SK-N-SH treated with all-trans-retinoic acid at 6 μM for 48 hours (cell line): ENCODE measurements around the gene DPY19L3.
"Not testable (repeated sequence)": the region's sequence is repeated elsewhere in the genome, so short reads cannot be mapped to it uniquely, and the experiment has no call there.

ENCODE experiments used
- ATAC-seq: fragments of 200-7000 bp; cut with Tn5 transposase; 3 replicates; pipeline ENCODE4 v1.9.1; 2020; ENCODE audit warnings: mild to moderate bottlenecking, moderate library complexity
- ARNTL ChIP-seq: fragments of 450-650 bp; formaldehyde crosslinking; IDR thresholded peaks from 2 replicates; pipeline ENCODE4 v1.5.0; 2020; ENCODE audit warnings: low read depth, mild to moderate bottlenecking, moderate library complexity, borderline replicate concordance
- BACH2 ChIP-seq: fragments of 250-450 bp; sonication (Bioruptor Pico); IDR thresholded peaks from 2 replicates; pipeline ENCODE4 v1.9.0; 2021; ENCODE audit warnings: mild to moderate bottlenecking, borderline replicate concordance
- CSDC2 ChIP-seq: fragments of 250-450 bp; sonication (Bioruptor Pico); IDR thresholded peaks from 2 replicates; pipeline ENCODE4 v1.5.0; 2020; ENCODE audit warnings: mild to moderate bottlenecking, moderate library complexity
- ESRRG ChIP-seq: fragments of 250-450 bp; sonication (Bioruptor Pico); IDR thresholded peaks from 2 replicates; pipeline ENCODE4 v1.6.1; 2021; ENCODE audit warnings: mild to moderate bottlenecking
- GLIS3 ChIP-seq: fragments of 250-450 bp; sonication (Bioruptor Pico); IDR thresholded peaks from 2 replicates; pipeline ENCODE4 v1.5.0; 2020; ENCODE audit warnings: mild to moderate bottlenecking, moderate library complexity
- ISL1 ChIP-seq: fragments of 250-450 bp; sonication (Bioruptor Pico); IDR thresholded peaks from 2 replicates; pipeline ENCODE4 v2.1.2; 2022; ENCODE audit warnings: mild to moderate bottlenecking, moderate library complexity
- OSR1 ChIP-seq: fragments of 250-450 bp; sonication (Bioruptor Pico); IDR thresholded peaks from 2 replicates; pipeline ENCODE4 v1.8.0; 2022; ENCODE audit warnings: moderate library complexity, mild to moderate bottlenecking, inconsistent platforms
- PATZ1 ChIP-seq: fragments of 250-450 bp; sonication (Bioruptor Pico); IDR thresholded peaks from 2 replicates; pipeline ENCODE4 v1.8.0; 2020; ENCODE audit warnings: mild to moderate bottlenecking, moderate library complexity, borderline replicate concordance
- POU6F1 ChIP-seq: fragments of 250-450 bp; sonication (Bioruptor Pico); IDR thresholded peaks from 2 replicates; pipeline ENCODE4 v1.8.0; 2021; ENCODE audit warnings: low read depth, mild to moderate bottlenecking, moderate library complexity, borderline replicate concordance
- PPARA ChIP-seq: fragments of 250-450 bp; sonication (Bioruptor Pico); IDR thresholded peaks from 2 replicates; pipeline ENCODE4 v1.5.0; 2020; ENCODE audit warnings: mild to moderate bottlenecking, borderline replicate concordance
- RARB ChIP-seq: fragments of 250-450 bp; sonication (Bioruptor Pico); IDR thresholded peaks from 2 replicates; pipeline ENCODE4 v1.8.0; 2021; ENCODE audit warnings: mild to moderate bottlenecking, moderate library complexity
- SNAI2 ChIP-seq: fragments of 250-450 bp; sonication (Bioruptor Pico); IDR thresholded peaks from 2 replicates; pipeline ENCODE4 v1.5.0; 2020; ENCODE audit warnings: mild to moderate bottlenecking, moderate library complexity
- TCF4 ChIP-seq: fragments of 250-450 bp; sonication (Bioruptor Pico); IDR thresholded peaks from 2 replicates; pipeline ENCODE4 v1.8.0; 2021; ENCODE audit warnings: mild to moderate bottlenecking, moderate library complexity, borderline replicate concordance
- TOX ChIP-seq: fragments of 250-450 bp; sonication (Bioruptor Pico); IDR thresholded peaks from 2 replicates; pipeline ENCODE4 v1.8.0; 2021; ENCODE audit warnings: mild to moderate bottlenecking, moderate library complexity, borderline replicate concordance
- TSHZ2 ChIP-seq: fragments of 250-450 bp; sonication (Bioruptor Pico); IDR thresholded peaks from 2 replicates; pipeline ENCODE4 v1.5.0; 2020; ENCODE audit warnings: mild to moderate bottlenecking, moderate library complexity
- ZC3H10 ChIP-seq: fragments of 250-450 bp; sonication (Bioruptor Pico); IDR thresholded peaks from 2 replicates; pipeline ENCODE4 v1.5.1; 2021; ENCODE audit warnings: mild to moderate bottlenecking, moderate library complexity
- ZFP3 ChIP-seq: fragments of 250-450 bp; sonication (Bioruptor Pico); IDR thresholded peaks from 2 replicates; pipeline ENCODE4 v1.5.0; 2020; ENCODE audit warnings: mild to moderate bottlenecking, moderate library complexity
- ZFP30 ChIP-seq: fragments of 450-650 bp; formaldehyde crosslinking; IDR thresholded peaks from 2 replicates; pipeline ENCODE4 v1.5.0; 2022; ENCODE audit warnings: mild to moderate bottlenecking, moderate library complexity
- ZNF565 ChIP-seq: fragments of 450-650 bp; formaldehyde crosslinking; conservative IDR thresholded peaks from 2 replicates; pipeline ENCODE4 v1.5.0; 2020; ENCODE audit warnings: low read depth, mild to moderate bottlenecking, moderate library complexity
- ZNF70 ChIP-seq: fragments of 450-650 bp; formaldehyde crosslinking; IDR thresholded peaks from 2 replicates; pipeline ENCODE4 v1.5.0; 2020; ENCODE audit warnings: mild to moderate bottlenecking, moderate library complexity
- ZNF8 ChIP-seq: fragments of 450-650 bp; formaldehyde crosslinking; IDR thresholded peaks from 2 replicates; pipeline ENCODE4 v1.5.0; 2020; ENCODE audit warnings: mild to moderate bottlenecking, moderate library complexity

Gene DPY19L3

GRCh38 chr19:32436692-32437091, 31.1 kb downstream of the DPY19L3 start (continued):
- TF ChIP-seq ZFP30 (CRISPR knock-in tag) = no peak
- TF ChIP-seq ZNF8 (CRISPR knock-in tag) = no peak
- no peak for TF ChIP-seq ZNF70
- TF ChIP-seq TCF4 (CRISPR knock-in tag) = no peak
- no peak for TF ChIP-seq TOX
- no peak for TF ChIP-seq RARB (CRISPR knock-in tag)
- TF ChIP-seq OSR1 (CRISPR knock-in tag) = no peak
- TF ChIP-seq, all 23 proteins: peak for 0

- ATAC-seq = no peak
Measured at GRCh38 chr19:32437096-32437495, 31.5 kb downstream of the DPY19L3 start.

GRCh38 chr19:32438751-32439150, 33.2 kb downstream of the DPY19L3 start:
- ATAC-seq = no peak
- TF ChIP-seq BACH2 (no peak), TCF4 (CRISPR knock-in tag) (no peak), CSDC2 (CRISPR knock-in tag) (no peak), SNAI2 (CRISPR knock-in tag) (no peak), GLIS3 (CRISPR knock-in tag) (no peak), PPARA (CRISPR knock-in tag) (no peak), ZC3H10 (no peak), TSHZ2 (no peak), ZNF565 (no peak)

More at GRCh38 chr19:32437096-32437495, 31.5 kb downstream of the DPY19L3 start:
- TF ChIP-seq ESRRG (CRISPR knock-in tag) (no peak), PPARA (CRISPR knock-in tag) (no peak), POU6F1 (no peak), ZFP30 (CRISPR knock-in tag) (no peak), ZFP3 (CRISPR knock-in tag) (no peak), ISL1 (no peak), OSR1 (CRISPR knock-in tag) (no peak), ZNF565 (no peak), TSHZ2 (no peak), BACH2 (no peak), ZC3H10 (no peak), ZNF70 (no peak), TOX (no peak), RARB (CRISPR knock-in tag) (no peak), TCF4 (CRISPR knock-in tag) (no peak), ARNTL (CRISPR knock-in tag) (no peak), CSDC2 (CRISPR knock-in tag) (no peak), GLIS3 (CRISPR knock-in tag) (no peak), SNAI2 (CRISPR knock-in tag) (no peak), PATZ1 (CRISPR knock-in tag) (no peak)

GRCh38 chr19:32442650-32443049, 37.1 kb downstream of the DPY19L3 start:
- no peak for ATAC-seq
- TF ChIP-seq OSR1 (CRISPR knock-in tag) (no peak), ISL1 (no peak), POU6F1 (no peak), RARB (CRISPR knock-in tag) (no peak)

- not testable (repeated sequence) for ATAC-seq
Measured at GRCh38 chr19:32447534-32447933, 42.0 kb downstream of the DPY19L3 start.
